AG10803 (cell line): Measurements from ENCODE around the gene EPHA2.
A peak's percentile ranks its signal among the peaks of the same experiment; 100 is the strongest.

Experiments used
- DNase-seq: peaks from one replicate; pipeline ENCODE4 v3.0.0; 2010; ENCODE audit warnings: low read depth
- H3K4me3 ChIP-seq: 2 replicates; pipeline ENCODE4 v1.5.1; 2011; ENCODE audit warnings: mild to moderate bottlenecking, low read length, control low read depth
- TF ChIP-seq, protein P1 (sequence below): conservative IDR thresholded peaks from 2 replicates; pipeline ENCODE4 v1.5.1; 2011; ENCODE audit warnings: mild to moderate bottlenecking, low read length, control low read depth, inconsistent platforms

EPHA2 gene

DNA sequence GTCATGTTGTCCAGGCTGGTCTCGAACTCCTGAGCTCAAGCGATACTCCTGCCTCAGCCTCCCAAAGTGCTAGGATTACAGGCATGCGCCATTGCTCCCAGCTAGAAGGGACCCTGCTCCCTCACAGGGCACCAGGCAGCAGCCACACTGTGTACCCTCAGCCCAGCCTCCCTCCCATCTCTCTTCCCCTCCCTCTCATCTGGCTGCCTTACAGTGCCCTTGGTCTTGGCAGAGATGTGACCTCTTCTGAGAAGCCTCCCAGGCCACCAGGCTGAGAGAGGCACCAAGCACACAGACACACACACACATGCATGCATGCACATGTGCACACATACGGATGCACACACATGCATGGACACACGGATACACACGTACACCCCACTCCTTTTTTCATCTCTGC lies 25.0 kb downstream of the EPHA2 start:
- TF ChIP-seq, protein P1, sequence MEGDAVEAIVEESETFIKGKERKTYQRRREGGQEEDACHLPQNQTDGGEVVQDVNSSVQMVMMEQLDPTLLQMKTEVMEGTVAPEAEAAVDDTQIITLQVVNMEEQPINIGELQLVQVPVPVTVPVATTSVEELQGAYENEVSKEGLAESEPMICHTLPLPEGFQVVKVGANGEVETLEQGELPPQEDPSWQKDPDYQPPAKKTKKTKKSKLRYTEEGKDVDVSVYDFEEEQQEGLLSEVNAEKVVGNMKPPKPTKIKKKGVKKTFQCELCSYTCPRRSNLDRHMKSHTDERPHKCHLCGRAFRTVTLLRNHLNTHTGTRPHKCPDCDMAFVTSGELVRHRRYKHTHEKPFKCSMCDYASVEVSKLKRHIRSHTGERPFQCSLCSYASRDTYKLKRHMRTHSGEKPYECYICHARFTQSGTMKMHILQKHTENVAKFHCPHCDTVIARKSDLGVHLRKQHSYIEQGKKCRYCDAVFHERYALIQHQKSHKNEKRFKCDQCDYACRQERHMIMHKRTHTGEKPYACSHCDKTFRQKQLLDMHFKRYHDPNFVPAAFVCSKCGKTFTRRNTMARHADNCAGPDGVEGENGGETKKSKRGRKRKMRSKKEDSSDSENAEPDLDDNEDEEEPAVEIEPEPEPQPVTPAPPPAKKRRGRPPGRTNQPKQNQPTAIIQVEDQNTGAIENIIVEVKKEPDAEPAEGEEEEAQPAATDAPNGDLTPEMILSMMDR = no peak
- no peak overlapping the region for H3K4me3 ChIP-seq
- DNase-seq = no peak

DNA sequence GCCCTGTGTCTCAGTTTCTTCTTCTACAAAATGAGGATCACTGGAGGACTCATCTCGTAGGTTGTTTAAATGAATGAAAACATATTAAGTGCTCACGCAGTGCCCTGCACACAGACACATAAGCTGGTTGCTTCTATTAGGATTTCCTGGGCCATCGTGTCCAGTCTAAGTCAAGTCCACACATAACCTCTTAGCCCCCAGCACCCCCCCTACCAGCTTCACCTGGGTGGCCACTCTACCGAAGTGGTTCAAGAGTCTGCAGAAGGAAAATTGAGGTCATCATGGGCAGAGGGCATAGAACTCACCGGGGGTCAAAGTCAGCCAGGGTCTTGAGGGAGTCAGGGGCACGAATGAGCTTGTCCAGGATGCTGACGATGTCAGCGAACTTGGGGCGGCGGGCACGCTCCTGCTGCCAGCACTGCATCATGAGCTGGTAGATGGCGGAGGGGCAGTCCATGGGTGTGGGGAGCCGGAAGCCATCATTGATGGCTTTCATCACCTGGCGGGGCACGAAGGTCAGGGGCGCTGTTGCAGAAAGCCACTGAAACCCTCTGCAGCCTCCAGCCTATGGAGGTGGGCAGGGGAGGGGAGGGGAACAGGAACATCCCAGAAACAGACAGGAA lies 25.8 kb downstream of the EPHA2 start:
- no peak overlapping the region for H3K4me3 ChIP-seq
- DNase-seq = no peak
- TF ChIP-seq, protein P1 = no peak

- no peak overlapping the region for H3K4me3 ChIP-seq
- TF ChIP-seq, protein P1 = no peak
These were observed 26.6 kb downstream of the EPHA2 start for GRCh38 chr1:16129316-16129715.

GRCh38 chr1:16128338-16128741 lies 27.5 kb downstream of the EPHA2 start:
- TF ChIP-seq, protein P1 = no peak
- no peak overlapping the region for H3K4me3 ChIP-seq
- no peak for DNase-seq

More at GRCh38 chr1:16129316-16129715, 26.6 kb downstream of the EPHA2 start:
- no peak for DNase-seq

- no peak overlapping the region for H3K4me3 ChIP-seq
- peak; percentile 53 for DNase-seq
- TF ChIP-seq, protein P1 = no peak
These were observed 28.1 kb downstream of the EPHA2 start for GRCh38 chr1:16127676-16128337.

DNA sequence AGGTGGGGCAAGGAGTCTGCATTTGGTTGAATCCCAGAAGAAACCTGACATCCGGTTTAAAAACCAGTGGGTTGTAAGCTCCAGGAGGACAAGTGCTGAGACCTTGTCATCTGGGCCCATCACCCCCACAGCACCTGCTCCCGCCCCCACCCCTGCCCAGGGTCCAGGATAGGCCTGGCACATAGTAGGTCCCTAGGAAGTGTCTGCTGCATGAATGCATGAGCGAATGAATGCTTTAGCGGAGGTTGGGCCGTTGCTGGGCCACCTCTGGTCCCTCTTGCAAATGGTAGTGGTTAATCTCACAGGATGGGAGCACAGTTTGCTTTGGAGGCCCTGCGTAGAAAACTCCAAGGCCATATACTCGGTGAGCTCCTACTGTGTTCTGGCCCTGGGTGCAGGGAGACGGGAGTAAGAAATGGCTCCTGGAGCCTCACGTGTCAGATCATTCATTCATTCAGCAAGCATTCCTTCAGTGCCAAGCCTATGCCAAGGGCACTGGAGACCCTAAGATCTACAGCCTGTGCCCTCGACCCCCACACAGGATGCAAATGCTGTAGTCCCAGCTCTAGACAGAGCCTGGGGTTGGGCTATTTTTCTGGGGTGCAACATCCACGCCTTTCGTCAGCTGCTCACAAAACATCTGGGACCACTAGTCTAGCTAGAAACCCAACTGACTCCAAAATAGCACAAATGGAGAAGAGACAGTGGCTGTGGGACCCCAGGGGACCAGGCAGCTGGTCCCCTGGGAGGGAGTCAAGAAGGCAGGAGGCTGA lies 28.9 kb downstream of the EPHA2 start:
- no peak for DNase-seq
- TF ChIP-seq, protein P1 = no peak
- no peak overlapping the region for H3K4me3 ChIP-seq
